Activated B cell treated with CpG ODN at 0.5 μM for 24 hours (primary cell): ENCODE results near the gene TPX2. TPM values are rescaled to one million over a fixed set of nuclear protein-coding genes. Genes with fewer than 3 reads are reported as not detected.

Source experiments
- ATAC-seq: fragments of 200-7000 bp; cut with Tn5 transposase; one replicate; pipeline ENCODE4 v1.10.0; 2021; ENCODE audit warnings: low read depth, mild to moderate bottlenecking, moderate library complexity
- CTCF ChIA-PET: fragments of 350-600 bp; sonication (Branson Sonifier 250); formaldehyde crosslinking; loops from one replicate; lab custom pipeline; 2021; ENCODE audit warnings: antibody characterized with exemption; lab: Charles Lee
- POLR2A ChIA-PET: fragments of 350-600 bp; sonication (Branson Sonifier 250); formaldehyde crosslinking; loops from one replicate; lab custom pipeline; 2021; ENCODE audit warnings: antibody characterized with exemption; lab: Charles Lee
- DNase-seq: peaks from one replicate; pipeline ENCODE4 v3.0.0; 2022
- H3K27ac Mint-ChIP-seq: one replicate; pipeline ENCODE4 v1.8.0; 2020; ENCODE audit warnings: mixed read lengths
- H3K27me3 Mint-ChIP-seq: one replicate; pipeline ENCODE4 v1.8.0; 2021; ENCODE audit warnings: mixed read lengths
- H3K36me3 Mint-ChIP-seq: one replicate; pipeline ENCODE4 v1.8.0; 2021; ENCODE audit warnings: low read depth, mixed read lengths
- H3K4me1 Mint-ChIP-seq: one replicate; pipeline ENCODE4 v1.8.0; 2021; ENCODE audit warnings: mixed read lengths
- H3K4me3 Mint-ChIP-seq: one replicate; pipeline ENCODE4 v1.8.0; 2020; ENCODE audit warnings: mild to moderate bottlenecking, mixed read lengths
- H3K9me3 Mint-ChIP-seq: one replicate; pipeline ENCODE4 v1.8.0; 2020; ENCODE audit warnings: mixed read lengths
- CTCF ChIP-seq: fragments of 200-600 bp; IDR thresholded peaks from one replicate; pipeline ENCODE4 v1.8.0; 2022; ENCODE audit warnings: antibody characterized with exemption, mild to moderate bottlenecking
- intact Hi-C: fragments of 100-400 bp; cut with micrococcal nuclease; formaldehyde crosslinking; loops from one replicate; pipeline ENCODE4 v1.15.1; 2024
- total RNA-seq: library from RNA; stranded (reverse); gene quantifications from 2 replicates; pipeline ENCODE4 v1.2.3, GENCODE V29; 2022

Gene TPX2
- total RNA-seq, 1 donor from 2014 or later = 2.8 TPM

DNA sequence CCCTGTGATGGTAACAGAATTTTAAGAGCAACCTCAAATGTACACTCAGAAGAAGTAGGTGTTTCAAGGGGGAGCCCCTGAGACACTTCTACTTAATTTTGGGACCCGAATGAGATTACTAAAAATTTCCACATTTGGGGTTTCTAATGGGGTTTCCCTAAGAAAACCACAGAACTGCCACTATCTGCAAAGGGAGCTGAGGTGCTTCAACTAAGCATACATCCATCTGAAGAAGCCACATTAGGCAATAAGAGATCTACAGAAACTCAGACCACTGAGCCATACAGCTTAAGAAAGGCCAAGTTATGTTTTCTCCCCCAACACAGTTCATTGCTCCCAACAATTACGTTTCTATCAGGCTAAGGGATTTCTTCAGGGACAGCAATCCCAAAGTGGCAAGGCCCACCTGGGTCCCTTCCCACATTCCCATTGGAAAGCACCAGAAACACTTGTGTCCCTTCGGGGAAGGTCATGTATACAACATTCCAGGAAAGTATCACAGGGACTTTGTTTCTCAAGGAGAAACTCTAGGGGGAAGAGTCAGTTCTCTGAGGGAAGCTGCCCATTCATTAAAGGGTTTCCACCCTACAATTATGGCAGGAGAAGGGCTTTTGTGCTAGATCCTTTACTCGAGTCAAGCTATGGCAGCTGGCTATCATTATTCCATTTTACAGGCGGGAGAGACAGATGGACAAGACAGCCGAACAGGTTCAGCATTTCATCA, 21.4 kb upstream of the TPX2 start:
- POLR2A ChIA-PET = interaction anchor here (0.6 to 5.4 kb wide), 8 partner anchors 11 to 171 kb away, joined by 3 to 45 read pairs (median 4); no protein-coding TSS in a partner anchor
- Mint-ChIP-seq H3K36me3 (peaks cover 81% of the 10 kb centered on the region), H3K4me1 (peaks cover 82% of the 10 kb centered on the region), H3K4me3 (peak overlapping the region; percentile 82), H3K27ac (peak overlapping the region; percentile 93), H3K9me3 (no peaks in the 10 kb centered on the region), H3K27me3 (no peaks in the 10 kb centered on the region)
- DNase-seq = no peak
- no peak for TF ChIP-seq CTCF
- peak; percentile 79 for ATAC-seq
- CTCF ChIA-PET = interaction anchor here (1.0 to 5.7 kb wide), 3 partner anchors 33 to 56 kb away, joined by 3 to 50 read pairs (median 8); no protein-coding TSS in a partner anchor
- intact Hi-C loops = loop anchor here (1.0 kb wide), 3 partner anchors 12 to 33 kb away; partner anchors contain the start of gene TPX2

- Mint-ChIP-seq H3K4me3 (peak overlapping the region; percentile 95), H3K27me3 (no peaks in the 10 kb centered on the region), H3K27ac (peak overlapping the region; percentile 96), H3K9me3 (no peaks in the 10 kb centered on the region), H3K4me1 (peaks cover 77% of the 10 kb centered on the region), H3K36me3 (peaks cover 68% of the 10 kb centered on the region)
- CTCF ChIA-PET = interaction anchor here (0.8 to 5.7 kb wide), 2 partner anchors 33 to 58 kb away, joined by 4 to 50 read pairs; no protein-coding TSS in a partner anchor
- no peak for TF ChIP-seq CTCF
- POLR2A ChIA-PET = interaction anchor here (5.4 kb wide), 1 partner anchor 35 kb away, joined by 45 read pairs; no protein-coding TSS in a partner anchor
- no peak for ATAC-seq
- no peak for DNase-seq
- intact Hi-C loops = no loop called here
Measured at GRCh38 chr20:31718952-31719643, 20.0 kb upstream of the TPX2 start.

GRCh38 chr20:31719644-31720485, 19.2 kb upstream of the TPX2 start:
- H3K9me3 Mint-ChIP-seq = no peaks in the 10 kb centered on the region
- no peak for TF ChIP-seq CTCF
- intact Hi-C loops = loop anchor here (5.0 kb wide), 1 partner anchor 637 kb away; the partner anchor contains the start of gene ASXL1
- H3K4me1 Mint-ChIP-seq = peaks cover 75% of the 10 kb centered on the region
- CTCF ChIA-PET = interaction anchor here (0.8 to 5.7 kb wide), 5 partner anchors 34 to 107 kb away, joined by 3 to 50 read pairs (median 4); no protein-coding TSS in a partner anchor
- H3K27me3 Mint-ChIP-seq = no peaks in the 10 kb centered on the region
- POLR2A ChIA-PET = interaction anchor here (0.5 to 5.4 kb wide), 6 partner anchors 12 to 117 kb away, joined by 3 to 45 read pairs (median 6); no protein-coding TSS in a partner anchor
- H3K27ac Mint-ChIP-seq = peak overlapping the region; percentile 96
- DNase-seq = no peak
- no peak for ATAC-seq
- H3K4me3 Mint-ChIP-seq = peak overlapping the region; percentile 95
- peaks cover 64% of the 10 kb centered on the region for H3K36me3 Mint-ChIP-seq

DNA sequence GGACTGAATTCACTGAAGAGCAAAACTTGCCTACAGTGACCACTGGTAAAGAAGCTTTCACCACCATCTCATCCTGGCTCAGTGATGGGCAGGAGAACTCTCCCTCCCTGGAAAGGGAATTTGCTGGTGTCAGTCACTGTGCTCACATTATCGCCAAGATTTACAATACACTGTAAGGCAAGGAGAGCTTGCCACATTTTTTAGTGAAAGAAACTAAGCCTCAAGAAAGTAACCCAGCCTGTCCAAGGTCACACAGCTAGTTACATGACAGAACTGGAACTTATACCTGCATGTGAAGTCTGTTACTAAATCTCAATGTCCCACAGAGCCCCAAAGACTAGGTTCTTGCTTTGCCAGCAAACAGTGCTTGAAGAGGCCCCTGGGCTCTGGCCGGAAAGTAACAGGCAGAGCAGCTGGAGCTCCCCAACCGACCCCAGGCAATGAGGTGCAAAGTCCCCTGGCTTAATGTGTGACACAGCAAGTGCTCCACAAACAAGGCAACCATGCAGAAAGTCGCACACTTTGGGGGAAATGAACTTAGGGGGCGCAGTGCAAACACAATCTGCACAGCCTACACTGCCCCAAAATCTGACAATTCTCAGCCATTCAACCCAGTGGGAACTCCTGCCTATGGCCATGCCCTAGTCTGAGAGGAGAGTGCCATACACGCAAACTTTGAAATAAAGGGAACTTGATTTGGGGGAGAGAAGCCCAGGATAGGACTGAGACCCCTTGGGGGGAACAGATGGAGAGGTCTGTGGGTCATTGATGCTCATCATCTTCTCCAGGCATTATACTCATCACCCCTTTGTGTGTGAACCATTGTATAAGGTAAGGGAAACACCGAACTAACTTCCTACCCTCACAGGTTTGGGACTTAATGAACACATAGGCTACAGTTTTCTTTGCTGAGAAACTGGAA, 18.3 kb upstream of the TPX2 start:
- Mint-ChIP-seq H3K4me1 (peaks cover 68% of the 10 kb centered on the region), H3K36me3 (peaks cover 58% of the 10 kb centered on the region), H3K4me3 (peak overlapping the region; percentile 95), H3K27ac (peak overlapping the region; percentile 96), H3K27me3 (no peaks in the 10 kb centered on the region), H3K9me3 (no peaks in the 10 kb centered on the region)
- DNase-seq (no peak), ATAC-seq (no peak)
- intact Hi-C loops = loop anchor here (5.0 kb wide), 1 partner anchor 637 kb away; the partner anchor contains the start of gene ASXL1
- ChIA-PET POLR2A (interaction anchor here (0.8 to 5.4 kb wide), 5 partner anchors 37 to 118 kb away, joined by 3 to 132 read pairs (median 9); no protein-coding TSS in a partner anchor), CTCF (interaction anchor here (0.8 to 5.7 kb wide), 6 partner anchors 36 to 108 kb away, joined by 3 to 239 read pairs (median 4); no protein-coding TSS in a partner anchor)
- no peak for TF ChIP-seq CTCF
